Measurements from ENCODE around the gene ETV3.
A peak's percentile ranks its signal among the peaks of the same experiment; 100 is the strongest.

ETV3 gene

DNA sequence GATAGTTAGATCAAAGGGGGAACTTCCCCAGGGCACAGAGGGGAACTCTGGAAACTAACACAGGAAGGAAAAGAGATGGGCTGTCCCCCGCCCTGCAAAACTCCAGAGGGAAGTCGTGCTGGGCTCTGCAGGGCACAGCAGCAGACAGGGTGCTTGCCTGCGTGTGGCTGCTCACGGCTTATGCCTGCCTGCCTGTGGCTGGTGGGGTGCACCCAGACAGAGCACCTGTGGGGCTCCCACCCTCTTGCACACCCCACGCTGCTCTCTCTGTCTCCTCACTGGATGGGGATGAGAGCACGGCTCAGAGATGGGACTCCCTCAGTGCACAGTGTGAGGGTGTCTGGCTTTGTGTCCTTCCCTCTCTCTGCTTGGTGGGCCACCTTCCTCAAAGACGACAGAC lies 25.1 kb downstream of the ETV3 start:
- no peaks in the 10 kb centered on the region for H3K4me1 ChIP-seq (ENCODE audit: control insufficient read depth, insufficient read depth, low read length, unreplicated experiment)
- H2AFZ ChIP-seq (ENCODE audit: low read length, unreplicated experiment) = no peak overlapping the region
- H3K4me3 ChIP-seq (ENCODE audit: low read depth, low read length) = no peak overlapping the region
- no peaks in the 10 kb centered on the region for H3K36me3 ChIP-seq (ENCODE audit: insufficient read depth, low read length)
- H3K27me3 ChIP-seq (ENCODE audit: insufficient read depth, low read length) = peaks cover 13% of the 10 kb centered on the region
- H3K27ac ChIP-seq (ENCODE audit: low read depth, low read length) = no peak overlapping the region
- H3K79me2 ChIP-seq (ENCODE audit: control insufficient read depth, insufficient read depth, low read length, unreplicated experiment) = no peaks in the 10 kb centered on the region

DNA sequence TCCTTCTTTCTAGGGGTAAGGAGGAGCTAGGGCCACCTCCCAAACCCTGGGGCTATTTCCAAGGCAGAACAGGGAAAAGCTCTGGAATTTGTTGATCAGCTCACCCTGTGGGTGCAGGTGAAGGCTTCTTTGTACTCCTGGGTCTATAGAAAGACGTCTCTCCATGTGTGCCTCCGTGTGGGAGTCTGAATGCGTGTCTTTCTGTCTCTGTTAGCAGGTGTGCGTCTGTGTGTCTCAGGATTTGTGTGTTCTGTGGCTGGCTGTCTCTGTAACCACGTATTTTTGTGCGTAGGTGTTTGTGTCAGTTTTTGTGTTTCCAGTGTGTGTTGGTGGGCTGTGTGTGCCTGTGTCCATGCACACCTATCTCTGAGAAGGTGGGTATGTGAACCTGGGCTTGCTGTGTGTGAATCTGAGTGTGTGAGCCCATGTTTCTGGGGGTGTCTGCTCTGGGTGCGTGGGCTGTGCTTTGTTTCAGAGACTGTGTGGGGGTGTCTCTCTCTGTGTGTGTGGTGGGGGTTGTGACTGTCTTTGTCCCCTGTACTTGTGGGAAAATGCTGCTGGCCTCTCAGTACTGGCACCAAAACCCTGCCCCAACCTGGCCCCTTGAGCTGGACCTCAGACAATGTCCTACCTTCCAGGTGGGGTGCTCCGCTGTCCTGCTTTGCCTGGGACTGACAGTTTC lies 25.9 kb downstream of the ETV3 start:
- Histone ChIP-seq H3K4me3 (ENCODE audit: low read depth, low read length) (no peak overlapping the region), H3K36me3 (ENCODE audit: insufficient read depth, low read length) (no peaks in the 10 kb centered on the region), H3K27me3 (ENCODE audit: insufficient read depth, low read length) (peaks cover 13% of the 10 kb centered on the region), H3K4me1 (ENCODE audit: control insufficient read depth, insufficient read depth, low read length, unreplicated experiment) (no peaks in the 10 kb centered on the region), H3K27ac (ENCODE audit: low read depth, low read length) (no peak overlapping the region), H3K79me2 (ENCODE audit: control insufficient read depth, insufficient read depth, low read length, unreplicated experiment) (no peaks in the 10 kb centered on the region), H2AFZ (ENCODE audit: low read length, unreplicated experiment) (no peak overlapping the region)

DNA sequence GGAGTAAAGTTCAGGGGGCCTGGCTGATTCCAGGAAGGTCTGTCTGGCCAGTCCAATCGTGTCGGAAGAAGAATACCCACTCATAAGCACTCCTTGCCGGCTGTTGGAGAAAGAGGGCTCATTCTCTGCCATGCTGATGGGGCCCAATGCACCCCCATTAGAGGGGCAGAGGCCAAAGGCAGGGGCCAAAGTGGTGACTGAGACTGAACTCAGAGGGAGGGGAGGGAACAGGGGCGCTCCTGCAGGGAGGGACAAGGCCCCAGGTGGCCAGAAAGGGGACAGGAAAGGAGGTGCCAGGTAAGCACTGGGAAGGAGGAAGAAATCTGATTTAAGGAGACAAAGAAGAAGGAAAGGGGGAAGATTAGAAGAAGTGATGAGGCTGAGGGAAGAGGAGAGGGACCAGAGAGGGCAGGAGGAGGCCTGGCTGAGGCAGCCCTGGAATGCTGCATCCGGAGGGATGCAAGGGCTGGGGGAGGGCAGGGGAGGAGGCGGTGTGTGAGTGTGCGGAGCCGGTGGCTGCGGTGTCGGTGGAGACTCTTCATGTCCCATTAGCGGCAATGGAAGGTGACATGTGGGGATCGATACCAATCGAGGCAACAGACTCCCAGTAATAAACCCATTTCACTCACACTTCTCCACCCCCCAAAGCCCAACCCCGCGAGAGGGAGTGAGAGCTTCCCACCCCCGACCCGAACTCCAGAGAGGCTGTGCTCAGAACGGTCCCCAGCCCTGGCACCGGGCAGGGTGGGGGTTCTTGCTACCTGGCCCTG lies 26.6 kb downstream of the ETV3 start:
- peaks cover 13% of the 10 kb centered on the region for H3K27me3 ChIP-seq (ENCODE audit: insufficient read depth, low read length)
- no peak overlapping the region for H3K4me3 ChIP-seq (ENCODE audit: low read depth, low read length)
- no peaks in the 10 kb centered on the region for H3K36me3 ChIP-seq (ENCODE audit: insufficient read depth, low read length)
- H3K79me2 ChIP-seq (ENCODE audit: control insufficient read depth, insufficient read depth, low read length, unreplicated experiment) = no peaks in the 10 kb centered on the region
- no peak overlapping the region for H3K27ac ChIP-seq (ENCODE audit: low read depth, low read length)
- peaks cover 6% of the 10 kb centered on the region for H3K4me1 ChIP-seq (ENCODE audit: control insufficient read depth, insufficient read depth, low read length, unreplicated experiment)
- no peak overlapping the region for H2AFZ ChIP-seq (ENCODE audit: low read length, unreplicated experiment)

DNA sequence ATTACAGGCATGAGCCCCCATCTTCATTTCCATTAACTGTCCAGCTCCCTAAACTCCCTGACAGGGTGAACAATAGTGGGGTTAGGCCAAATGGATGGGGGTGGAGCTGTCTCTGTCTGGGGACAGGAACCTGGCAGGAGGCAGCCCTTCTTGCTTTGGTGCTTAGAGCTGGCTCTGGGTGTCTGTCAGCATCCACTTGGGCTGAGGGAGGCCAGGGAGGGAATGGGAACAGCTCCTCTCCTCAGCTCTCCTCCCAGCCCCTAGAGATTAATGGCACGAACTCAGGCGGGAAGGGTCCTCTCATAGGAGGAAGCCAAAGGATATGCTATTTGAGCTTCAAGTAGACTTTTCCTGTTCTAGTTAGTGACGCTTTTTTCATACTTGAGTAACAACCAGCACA lies 27.5 kb downstream of the ETV3 start:
- Histone ChIP-seq H3K27ac (ENCODE audit: low read depth, low read length) (no peak overlapping the region), H3K36me3 (ENCODE audit: insufficient read depth, low read length) (no peaks in the 10 kb centered on the region), H3K79me2 (ENCODE audit: control insufficient read depth, insufficient read depth, low read length, unreplicated experiment) (no peaks in the 10 kb centered on the region), H3K4me3 (ENCODE audit: low read depth, low read length) (no peak overlapping the region), H2AFZ (ENCODE audit: low read length, unreplicated experiment) (no peak overlapping the region), H3K27me3 (ENCODE audit: insufficient read depth, low read length) (peaks cover 13% of the 10 kb centered on the region), H3K4me1 (ENCODE audit: control insufficient read depth, insufficient read depth, low read length, unreplicated experiment) (peaks cover 13% of the 10 kb centered on the region)

DNA sequence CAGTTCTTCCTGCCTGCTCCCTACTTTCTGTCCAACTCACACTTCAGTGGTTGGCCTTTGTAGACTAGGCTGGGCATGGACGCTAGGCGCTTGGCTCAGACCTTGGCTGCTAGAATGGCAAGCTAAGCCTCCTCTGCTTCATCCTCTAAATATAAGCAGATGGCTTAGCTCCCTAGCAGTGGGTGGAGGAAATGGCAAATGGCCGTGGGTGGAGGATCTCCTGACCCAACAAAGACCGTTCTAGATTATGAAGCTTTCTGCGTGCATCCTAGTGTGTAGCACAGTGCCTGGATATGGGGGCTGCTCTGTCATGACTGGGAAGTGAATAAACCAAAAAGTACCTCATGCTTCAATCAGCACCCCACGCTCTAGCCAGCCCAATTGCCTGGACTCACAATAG lies 28.2 kb downstream of the ETV3 start:
- Histone ChIP-seq H3K4me3 (ENCODE audit: low read depth, low read length) (no peak overlapping the region), H3K79me2 (ENCODE audit: control insufficient read depth, insufficient read depth, low read length, unreplicated experiment) (no peaks in the 10 kb centered on the region), H3K36me3 (ENCODE audit: insufficient read depth, low read length) (no peaks in the 10 kb centered on the region), H3K4me1 (ENCODE audit: control insufficient read depth, insufficient read depth, low read length, unreplicated experiment) (peaks cover 13% of the 10 kb centered on the region), H3K27me3 (ENCODE audit: insufficient read depth, low read length) (peaks cover 13% of the 10 kb centered on the region), H2AFZ (ENCODE audit: low read length, unreplicated experiment) (no peak overlapping the region), H3K27ac (ENCODE audit: low read depth, low read length) (no peak overlapping the region)

DNA sequence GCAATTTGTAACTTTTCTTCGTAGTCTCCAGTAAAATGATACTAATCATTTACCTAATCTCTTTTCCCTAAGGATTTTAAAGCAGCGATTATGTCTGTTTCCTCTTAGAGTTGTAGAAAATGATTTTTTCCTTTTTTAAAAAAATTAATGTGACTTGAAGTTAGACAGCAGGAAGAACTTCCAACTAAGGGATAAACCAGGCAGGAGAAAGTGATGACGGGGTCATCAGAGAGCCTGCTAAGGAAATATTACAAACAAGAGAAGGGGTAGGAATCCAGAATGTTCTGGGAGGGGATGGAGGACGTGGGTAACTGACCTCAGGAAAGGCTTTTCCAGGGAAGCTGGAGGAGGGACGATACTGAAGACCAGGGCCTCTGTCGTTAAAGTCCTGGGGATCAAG lies 29.7 kb downstream of the ETV3 start:
- no peaks in the 10 kb centered on the region for H3K79me2 ChIP-seq (ENCODE audit: control insufficient read depth, insufficient read depth, low read length, unreplicated experiment)
- H3K27me3 ChIP-seq (ENCODE audit: insufficient read depth, low read length) = peaks cover 8% of the 10 kb centered on the region
- no peak overlapping the region for H3K4me3 ChIP-seq (ENCODE audit: low read depth, low read length)
- no peak overlapping the region for H3K27ac ChIP-seq (ENCODE audit: low read depth, low read length)
- H3K36me3 ChIP-seq (ENCODE audit: insufficient read depth, low read length) = no peaks in the 10 kb centered on the region
- peaks cover 18% of the 10 kb centered on the region for H3K4me1 ChIP-seq (ENCODE audit: control insufficient read depth, insufficient read depth, low read length, unreplicated experiment)
- H2AFZ ChIP-seq (ENCODE audit: low read length, unreplicated experiment) = no peak overlapping the region

DNA sequence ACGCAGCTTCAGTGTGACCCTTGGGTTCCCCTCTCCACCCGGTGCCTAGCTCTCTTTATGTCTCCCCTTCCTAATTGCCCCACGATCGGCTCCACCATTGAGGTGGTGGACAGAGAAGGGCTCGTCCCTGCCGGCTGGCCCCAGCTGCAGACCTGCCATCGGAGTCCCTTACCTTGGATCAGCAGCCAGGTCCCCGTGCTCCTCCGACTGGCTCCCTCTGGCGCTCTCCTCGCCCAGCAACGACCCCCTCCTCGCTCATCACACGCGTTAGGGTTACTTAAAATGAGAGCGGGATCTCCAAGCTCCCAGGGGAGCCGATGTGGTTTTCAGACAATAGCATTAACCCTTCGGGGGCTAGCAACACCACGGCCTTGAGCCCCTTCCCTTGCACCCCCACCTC lies 30.5 kb downstream of the ETV3 start:
- no peak overlapping the region for H2AFZ ChIP-seq (ENCODE audit: low read length, unreplicated experiment)
- no peak overlapping the region for H3K4me3 ChIP-seq (ENCODE audit: low read depth, low read length)
- no peaks in the 10 kb centered on the region for H3K79me2 ChIP-seq (ENCODE audit: control insufficient read depth, insufficient read depth, low read length, unreplicated experiment)
- H3K27ac ChIP-seq (ENCODE audit: low read depth, low read length) = no peak overlapping the region
- no peaks in the 10 kb centered on the region for H3K36me3 ChIP-seq (ENCODE audit: insufficient read depth, low read length)
- peaks cover 8% of the 10 kb centered on the region for H3K27me3 ChIP-seq (ENCODE audit: insufficient read depth, low read length)
- H3K4me1 ChIP-seq (ENCODE audit: control insufficient read depth, insufficient read depth, low read length, unreplicated experiment) = peaks cover 18% of the 10 kb centered on the region

DNA sequence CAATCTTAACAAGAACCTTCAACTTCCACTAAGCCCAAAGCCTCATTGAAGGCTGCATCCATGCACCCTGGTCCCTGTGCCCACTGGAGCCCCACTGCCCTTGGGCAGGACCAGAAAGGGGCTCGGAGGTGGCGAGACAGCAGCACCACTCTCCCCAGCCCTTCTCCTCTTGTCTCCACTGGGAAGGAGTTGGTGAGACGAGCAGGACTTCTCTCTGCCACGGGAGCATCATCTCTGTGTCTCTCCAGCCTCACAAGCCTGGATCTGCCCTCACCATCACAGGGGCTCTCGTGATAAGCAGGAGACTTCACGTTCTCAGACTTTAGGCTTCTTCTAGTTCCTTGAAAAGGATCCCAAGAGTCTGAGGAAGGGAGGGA lies 31.4 kb downstream of the ETV3 start:
- Histone ChIP-seq H3K36me3 (ENCODE audit: insufficient read depth, low read length) (no peaks in the 10 kb centered on the region), H3K4me3 (ENCODE audit: low read depth, low read length) (no peak overlapping the region), H3K4me1 (ENCODE audit: control insufficient read depth, insufficient read depth, low read length, unreplicated experiment) (peaks cover 18% of the 10 kb centered on the region), H2AFZ (ENCODE audit: low read length, unreplicated experiment) (peak overlapping the region; percentile 84), H3K27me3 (ENCODE audit: insufficient read depth, low read length) (no peaks in the 10 kb centered on the region; the same call in 1 of the 2 replicates), H3K27ac (ENCODE audit: low read depth, low read length) (peak overlapping the region; percentile 55), H3K79me2 (ENCODE audit: control insufficient read depth, insufficient read depth, low read length, unreplicated experiment) (no peaks in the 10 kb centered on the region)

DNA sequence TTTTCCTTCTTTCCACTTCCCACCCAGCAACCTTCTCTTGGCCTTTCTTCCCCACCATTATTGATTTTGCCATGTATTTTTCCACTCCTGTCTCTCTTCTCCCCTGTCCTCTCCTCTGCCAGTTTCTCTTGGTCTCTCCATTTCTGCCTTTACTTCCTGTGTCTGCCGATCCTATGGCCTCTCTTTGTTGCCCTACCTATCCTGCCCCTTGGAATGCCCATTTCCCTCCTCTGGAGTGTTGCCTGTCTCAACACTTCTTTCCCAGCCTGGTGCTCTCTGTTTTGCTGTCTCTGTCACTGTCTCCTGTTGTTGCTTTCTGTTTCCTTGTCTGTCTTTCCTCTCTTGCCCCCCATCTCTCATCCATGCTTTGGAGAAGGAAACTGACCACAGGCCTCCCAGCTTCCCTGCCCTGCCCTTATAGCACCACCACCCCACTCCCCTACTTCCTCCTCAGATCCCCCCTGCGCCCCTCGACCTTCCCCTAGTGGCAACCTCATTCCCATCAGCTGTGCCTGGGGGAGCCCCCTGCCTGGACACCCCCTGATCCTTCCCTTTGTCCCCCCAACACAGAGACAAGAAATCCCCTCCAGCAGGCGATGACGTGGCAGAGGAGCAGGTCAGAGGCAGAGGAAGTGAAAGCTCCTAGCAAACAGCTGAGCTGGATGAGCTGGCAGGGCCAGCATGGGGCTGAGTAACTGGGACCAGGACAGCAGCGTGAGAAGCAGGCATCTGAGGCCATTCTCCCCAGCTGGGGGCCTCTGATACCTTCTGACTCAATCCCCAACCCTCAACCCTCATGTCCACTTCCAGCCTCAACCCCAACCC lies 32.0 kb downstream of the ETV3 start:
- no peaks in the 10 kb centered on the region for H3K36me3 ChIP-seq (ENCODE audit: insufficient read depth, low read length)
- H3K27ac ChIP-seq (ENCODE audit: low read depth, low read length) = peak overlapping the region; percentile 55
- peak overlapping the region; percentile 84 for H2AFZ ChIP-seq (ENCODE audit: low read length, unreplicated experiment)

DNA sequence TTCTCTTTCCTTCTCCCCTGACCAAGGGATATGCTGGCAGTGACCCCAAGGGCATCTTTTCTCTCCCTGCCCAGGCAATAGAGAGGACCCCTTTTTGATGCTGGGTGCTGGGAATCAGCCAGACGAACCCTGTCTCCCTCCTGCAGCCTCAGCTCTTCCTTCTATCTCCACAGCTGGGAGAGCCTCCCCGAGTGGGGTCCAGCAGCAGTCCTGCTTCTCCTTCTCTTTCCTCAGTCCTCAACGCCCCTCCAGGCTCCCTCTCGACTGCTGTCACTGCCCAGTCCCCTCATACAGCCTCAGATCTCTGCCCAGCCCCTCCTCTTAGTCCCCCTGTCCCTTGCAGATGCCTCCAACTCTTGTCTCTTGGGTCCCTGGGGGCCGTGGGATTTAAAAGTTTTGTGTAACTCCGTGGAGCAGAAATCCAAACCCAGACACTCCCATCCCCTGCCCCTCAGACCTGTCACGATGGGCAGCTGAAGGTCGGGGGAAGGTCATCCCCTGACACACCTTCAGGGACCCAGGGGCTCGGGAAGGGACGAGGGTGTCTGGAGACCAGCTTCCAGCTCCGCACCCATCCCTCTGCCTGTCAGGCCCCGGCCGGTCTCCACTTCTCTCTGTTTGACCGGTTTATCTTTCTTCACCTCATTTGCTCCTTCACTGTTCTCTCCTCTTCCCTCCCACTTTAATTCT lies 32.8 kb downstream of the ETV3 start:
- H3K79me2 ChIP-seq (ENCODE audit: control insufficient read depth, insufficient read depth, low read length, unreplicated experiment) = no peaks in the 10 kb centered on the region
- H3K27ac ChIP-seq (ENCODE audit: low read depth, low read length) = no peak overlapping the region
- H3K4me1 ChIP-seq (ENCODE audit: control insufficient read depth, insufficient read depth, low read length, unreplicated experiment) = peaks cover 18% of the 10 kb centered on the region
- no peak overlapping the region for H3K4me3 ChIP-seq (ENCODE audit: low read depth, low read length)
- H2AFZ ChIP-seq (ENCODE audit: low read length, unreplicated experiment) = peak overlapping the region; percentile 32
- H3K27me3 ChIP-seq (ENCODE audit: insufficient read depth, low read length) = no peaks in the 10 kb centered on the region; the same call in 1 of the 2 replicates
- H3K36me3 ChIP-seq (ENCODE audit: insufficient read depth, low read length) = no peaks in the 10 kb centered on the region

More for the DNA sequence above, 32.0 kb downstream of the ETV3 start:
- H3K79me2 ChIP-seq (ENCODE audit: control insufficient read depth, insufficient read depth, low read length, unreplicated experiment) = no peaks in the 10 kb centered on the region
- no peaks in the 10 kb centered on the region; the same call in 1 of the 2 replicates for H3K27me3 ChIP-seq (ENCODE audit: insufficient read depth, low read length)
- H3K4me3 ChIP-seq (ENCODE audit: low read depth, low read length) = no peak overlapping the region
- peaks cover 18% of the 10 kb centered on the region for H3K4me1 ChIP-seq (ENCODE audit: control insufficient read depth, insufficient read depth, low read length, unreplicated experiment)

Data from ACC112 (cell line).